H1 (cell line): ENCODE measurements around the gene SGMS1. TPM values are rescaled to one million over a fixed set of nuclear protein-coding genes. Genes with fewer than 3 reads are reported as not detected.

Experiments
- CTCF ChIA-PET: fragments of 300-600 bp; sonication (Branson Sonifier 250); formaldehyde crosslinking; loops from one replicate; lab custom pipeline; 2021; ENCODE audit not compliant: partially characterized antibody; lab: Charles Lee
- POLR2A ChIA-PET: fragments of 300-600 bp; sonication (Branson Sonifier 250); formaldehyde crosslinking; loops from one replicate; lab custom pipeline; 2021; ENCODE audit warnings: inconsistent platforms; ENCODE audit not compliant: partially characterized antibody; lab: Charles Lee
- DNase-seq, 2 experiments: peaks; one replicate each; pipeline versions ENCODE4 v3.0.0 to v3.0.0-alpha.2; 2010 to 2022; ENCODE audit warnings: low spot score in 2 of 2, low read depth in 1 of 2, mixed read lengths in 1 of 2
- FAIRE-seq: peaks from 2 replicates; lab custom pipeline; 2011; peaks lifted over from hg19 to GRCh38; lab: Jason Lieb, UNC
- H2AFZ ChIP-seq: 2 replicates; pipeline ENCODE4 v1.8.1; 2012; ENCODE audit warnings: low read length, inconsistent platforms
- H2AK5ac ChIP-seq: 2 replicates; pipeline ENCODE4 v1.6.1; 2013; ENCODE audit warnings: low read depth, low read length
- H2BK120ac ChIP-seq: replicated peaks from 2 replicates; pipeline ENCODE3; 2013; ENCODE audit warnings: low read depth, low read length, inconsistent platforms
- H2BK12ac ChIP-seq: 2 replicates; pipeline ENCODE4 v1.6.1; 2013; ENCODE audit warnings: low read depth, low read length
- H2BK15ac ChIP-seq: 2 replicates; pipeline ENCODE4 v1.6.1; 2013; ENCODE audit warnings: low read length
- H2BK20ac ChIP-seq: 2 replicates; pipeline ENCODE4 v1.6.1; 2013; ENCODE audit warnings: low read length
- H2BK5ac ChIP-seq: 2 replicates; pipeline ENCODE4 v1.6.1; 2013; ENCODE audit warnings: low read depth, low read length
- H3K14ac ChIP-seq: 2 replicates; pipeline ENCODE4 v1.6.1; 2013; ENCODE audit warnings: inconsistent platforms; ENCODE audit not compliant: insufficient read length
- H3K18ac ChIP-seq: 2 replicates; pipeline ENCODE4 v1.6.1; 2013; ENCODE audit warnings: low read length; ENCODE audit errors: extremely low read depth
- H3K23ac ChIP-seq: 2 replicates; pipeline ENCODE4 v1.6.1; 2013; ENCODE audit warnings: inconsistent platforms; ENCODE audit not compliant: insufficient read length
- H3K23me2 ChIP-seq: 2 replicates; pipeline ENCODE4 v1.6.1; 2013; ENCODE audit warnings: low read depth, low read length
- H3K27ac ChIP-seq: 2 replicates; pipeline ENCODE4 v1.6.1; 2011; ENCODE audit warnings: low read depth, low read length, inconsistent platforms
- H3K27me3 ChIP-seq, 4 experiments: replicated peaks in 1 of 4; 1 replicate in 1 of 4; 2 replicates in 3 of 4; pipeline versions ENCODE4 v1.6.1 to v1.8.1; 2011 to 2013; ENCODE audit warnings: low read length in 3 of 4, mild to moderate bottlenecking in 3 of 4, inconsistent platforms in 2 of 4, mixed read lengths in 2 of 4, moderate library complexity in 1 of 4; ENCODE audit not compliant: control insufficient read depth in 3 of 4, insufficient read depth in 3 of 4; ENCODE audit errors: extremely low read depth in 1 of 4
- H3K36me3 ChIP-seq, 4 experiments: 2 replicates each; pipeline versions ENCODE4 v1.6.1 to v1.8.1; 2011 to 2013; ENCODE audit warnings: mild to moderate bottlenecking in 4 of 4, low read length in 3 of 4, moderate library complexity in 2 of 4, control low read depth in 1 of 4, inconsistent platforms in 1 of 4; ENCODE audit not compliant: insufficient read depth in 4 of 4, control insufficient read depth in 2 of 4
- H3K4ac ChIP-seq: replicated peaks from 2 replicates; pipeline ENCODE3; 2013; ENCODE audit warnings: low read length, low read depth, mixed read lengths, inconsistent platforms; ENCODE audit not compliant: insufficient read length
- H3K4me1 ChIP-seq, 4 experiments: replicated peaks in 1 of 4; 1 replicate in 1 of 4; 2 replicates in 3 of 4; pipeline versions ENCODE4 v1.6.1 to v1.8.1; 2011 to 2013; ENCODE audit warnings: low read length in 3 of 4, inconsistent platforms in 2 of 4, mixed read lengths in 1 of 4; ENCODE audit not compliant: insufficient read depth in 4 of 4, control insufficient read depth in 3 of 4
- H3K4me2 ChIP-seq, 2 experiments: 2 replicates each; pipeline versions ENCODE4 v1.6.1 to v1.8.1; 2011 to 2013; ENCODE audit warnings: low read depth in 2 of 2, low read length in 2 of 2, control low read depth in 1 of 2, inconsistent platforms in 1 of 2, mild to moderate bottlenecking in 1 of 2; ENCODE audit not compliant: insufficient read depth in 1 of 2
- H3K4me3 ChIP-seq, 4 experiments: fragments of 200-600, 300-600 bp in 1 of 4; sonication (generic), shearing (Covaris generic), sonication (Bioruptor Twin) in 1 of 4; 2 replicates each; pipeline versions ENCODE4 v1.5.1 to v1.8.1; 2011 to 2016; ENCODE audit warnings: low read length in 4 of 4, low read depth in 3 of 4, control low read depth in 2 of 4, inconsistent platforms in 2 of 4, mild to moderate bottlenecking in 2 of 4, mixed read lengths in 1 of 4, moderate library complexity in 1 of 4; ENCODE audit not compliant: insufficient read depth in 2 of 4; ENCODE audit errors: extremely low read depth in 1 of 4
- H3K56ac ChIP-seq: replicated peaks from 2 replicates; pipeline ENCODE3; 2013; ENCODE audit warnings: low read depth, mild to moderate bottlenecking, mixed read lengths, low read length, inconsistent platforms; ENCODE audit not compliant: insufficient read length
- H3K79me1 ChIP-seq: 2 replicates; pipeline ENCODE4 v1.6.1; 2013; ENCODE audit warnings: low read depth, low read length, control low read depth
- H3K79me2 ChIP-seq, 2 experiments: 2 replicates each; pipeline versions ENCODE4 v1.6.1 to v1.8.1; 2012 to 2013; ENCODE audit warnings: low read length in 2 of 2, mild to moderate bottlenecking in 2 of 2, inconsistent platforms in 1 of 2; ENCODE audit not compliant: insufficient read depth in 2 of 2, control insufficient read depth in 1 of 2
- H3K9ac ChIP-seq, 4 experiments: replicated peaks in 1 of 4; 1 replicate in 1 of 4; 2 replicates in 3 of 4; pipeline versions ENCODE4 v1.6.1 to v1.8.1; 2011 to 2013; ENCODE audit warnings: low read depth in 3 of 4, low read length in 3 of 4, control low read depth in 2 of 4, mild to moderate bottlenecking in 2 of 4, moderate library complexity in 2 of 4, inconsistent platforms in 1 of 4; ENCODE audit errors: extremely low read depth in 1 of 4
- H3K9me3 ChIP-seq, 2 experiments: 2 replicates each; pipeline versions ENCODE4 v1.6.1 to v1.8.1; 2012 to 2013; ENCODE audit warnings: mild to moderate bottlenecking in 2 of 2, moderate library complexity in 2 of 2, control low read depth in 1 of 2, inconsistent platforms in 1 of 2, low read depth in 1 of 2, low read length in 1 of 2, mixed read lengths in 1 of 2; ENCODE audit not compliant: insufficient read depth in 2 of 2
- H4K20me1 ChIP-seq, 2 experiments: replicated peaks in 1 of 2; 2 replicates each; pipeline versions ENCODE3 to v1.8.1; 2011 to 2013; ENCODE audit warnings: inconsistent platforms in 2 of 2, low read length in 2 of 2, mild to moderate bottlenecking in 1 of 2; ENCODE audit not compliant: insufficient read depth in 2 of 2, control insufficient read depth in 1 of 2
- H4K5ac ChIP-seq: 2 replicates; pipeline ENCODE4 v1.6.1; 2013; ENCODE audit warnings: low read length, low read depth, mixed read lengths, inconsistent platforms; ENCODE audit not compliant: insufficient read length
- H4K8ac ChIP-seq: 2 replicates; pipeline ENCODE4 v1.8.0; 2013; ENCODE audit warnings: mild to moderate bottlenecking, moderate library complexity, low read length, inconsistent platforms; ENCODE audit not compliant: insufficient read depth; ENCODE audit errors: extremely low read depth
- H4K91ac ChIP-seq: replicated peaks from 2 replicates; pipeline ENCODE3; 2013; ENCODE audit warnings: low read length, mixed read lengths, inconsistent platforms; ENCODE audit not compliant: insufficient read length
- POLR2A ChIP-seq, 2 experiments: IDR thresholded peaks; 1 replicate in 1 of 2; 2 replicates in 1 of 2; pipeline ENCODE4 v1.6.1; 2011; ENCODE audit warnings: low read depth in 2 of 2, low read length in 2 of 2, mild to moderate bottlenecking in 2 of 2; ENCODE audit errors: control extremely low read depth in 1 of 2
- whole genome bisulfite sequencing, 2 experiments: shearing (Covaris generic) in 1 of 2; methylation state at CpG; one replicate each; pipeline versions ENCODE4 v1.1.6 to v1.1.7; 2013 to 2015; ENCODE audit warnings: low lambda C conversion rate in 2 of 2, mixed read lengths in 2 of 2, inconsistent platforms in 1 of 2, low coverage in 1 of 2, missing lambda C conversion rate in 1 of 2; ENCODE audit not compliant: insufficient replicate concordance in 2 of 2, insufficient coverage in 1 of 2, insufficient read length in 1 of 2; ENCODE audit errors: extremely low coverage in 1 of 2, missing lambda C conversion rate in 1 of 2; 5-methylcytosine and 5-hydroxymethylcytosine counted together
- polyA plus RNA-seq, 7 experiments: library from polyadenylated mRNA; depleted of rRNA in 3 of 7; stranded (reverse) in 5 of 7; unstranded in 2 of 7; fragments of >200 nt in 5 of 7; fragments of 200-250 nt in 2 of 7; gene quantifications; 1 replicate in 5 of 7; 2 replicates in 1 of 7; 4 replicates in 1 of 7; pipeline versions ENCODE4 v1.2.1 to v1.2.3, GENCODE V29; 2011 to 2013; ENCODE audit warnings: missing spikeins in 2 of 7, mixed read lengths in 2 of 7
- total RNA-seq: library from RNA; stranded (reverse); fragmentation: NEBNext Ultra II Directional; extraction: Animal tissue kit (Norgen Biotek cat#: 25700); gene quantifications from 2 replicates; pipeline ENCODE4 v1.2.1, GENCODE V29; 2021
- TF ChIP-seq, protein P1 (sequence below): IDR thresholded peaks from 2 replicates; pipeline ENCODE4 v1.6.1; 2011; ENCODE audit warnings: low read depth, mild to moderate bottlenecking, low read length; ENCODE audit not compliant: insufficient read depth

The SGMS1 gene
- total and polyA plus RNA-seq, 2 of the 8 experiments (the other 6 are each of a cell fraction or from before 2014, with no cell fraction given), result 6.0 to 15.6 TPM

DNA sequence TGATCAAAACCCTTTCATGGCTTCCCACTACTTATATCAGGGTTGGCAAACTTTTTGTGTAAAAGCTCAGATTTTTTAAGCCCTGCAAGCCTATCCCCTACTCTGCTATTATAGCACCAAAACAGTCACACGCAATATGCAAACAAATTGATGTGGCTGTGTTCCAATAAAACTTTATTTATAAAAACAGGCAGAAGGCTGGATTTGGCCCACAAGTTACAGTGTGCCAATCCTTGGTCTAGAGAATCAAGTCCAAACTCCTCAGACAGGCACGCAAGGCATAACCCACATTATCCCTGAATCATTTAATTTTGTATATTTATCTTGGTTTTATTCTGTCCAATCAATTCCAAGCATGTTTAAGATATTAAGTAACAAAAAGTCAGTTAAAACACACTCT lies 71.9 kb downstream of the SGMS1 start:
- H3K79me2 ChIP-seq, result peaks cover 0 to 75% of the 10 kb centered on the region in 2 experiments; a peak in 3 of 4 replicates
- H3K14ac ChIP-seq, result no peak overlapping the region
- H3K27me3 ChIP-seq, result no peaks in the 10 kb centered on the region
- H3K4me1 ChIP-seq, result peaks cover 4 to 10% (median 5%) of the 10 kb centered on the region in 4 experiments; a peak in 5 of 7 replicates
- H2BK120ac ChIP-seq, result no peak overlapping the region
- H2AK5ac ChIP-seq, result no peak overlapping the region
- FAIRE-seq, result no peak
- no peak overlapping the region for H3K56ac ChIP-seq
- no peak overlapping the region for H3K9ac ChIP-seq
- H3K23ac ChIP-seq, result no peak overlapping the region
- no peak overlapping the region for H2BK5ac ChIP-seq
- no peak overlapping the region for H2BK20ac ChIP-seq
- no peak overlapping the region for H3K4ac ChIP-seq
- ChIA-PET POLR2A (no interaction called here), CTCF (interaction anchor here (0.6 to 3.5 kb wide), 4 partner anchors 66 to 340 kb away, joined by 3 to 17 read pairs (median 4); no protein-coding TSS in a partner anchor)
- peaks cover 0 to 2% of the 10 kb centered on the region in 2 experiments for H4K20me1 ChIP-seq
- 88% methylated on average over 2 of the region's 2 CpGs; no CpG with 5 or more reads in 1 of the 2 experiments for WGBS, 2 experiments
- no peaks in the 10 kb centered on the region for H3K9me3 ChIP-seq
- no peak for DNase-seq
- no peak overlapping the region for H3K18ac ChIP-seq
- no peak overlapping the region for H2BK12ac ChIP-seq
- H2BK15ac ChIP-seq, result no peak overlapping the region
- no peaks in the 10 kb centered on the region; the same call in 1 of the 2 replicates for H3K79me1 ChIP-seq
- H4K8ac ChIP-seq, result no peak overlapping the region
- no peak overlapping the region for H4K5ac ChIP-seq
- no peaks in the 10 kb centered on the region for H3K36me3 ChIP-seq
- no peak overlapping the region for H3K4me2 ChIP-seq
- no peak overlapping the region for H2AFZ ChIP-seq
- no peak overlapping the region for H4K91ac ChIP-seq
- no peak for TF ChIP-seq POLR2A (IDR thresholded peaks at IDR 0.05; ENCODE audit: control extremely low read depth in 1 of 2, low read depth in 2 of 2, low read length in 2 of 2)
- TF ChIP-seq, protein P1, sequence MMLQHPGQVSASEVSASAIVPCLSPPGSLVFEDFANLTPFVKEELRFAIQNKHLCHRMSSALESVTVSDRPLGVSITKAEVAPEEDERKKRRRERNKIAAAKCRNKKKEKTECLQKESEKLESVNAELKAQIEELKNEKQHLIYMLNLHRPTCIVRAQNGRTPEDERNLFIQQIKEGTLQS, result no peak
- no peaks in the 10 kb centered on the region for H3K23me2 ChIP-seq
- H3K4me3 ChIP-seq, result no peak overlapping the region
- H3K27ac ChIP-seq, result no peak overlapping the region
